NCI-H2081 (cell line): ENCODE results near the gene NPB.

ENCODE experiments used
- DNase-seq, 2 experiments: peaks; one replicate each; lab custom pipeline; 2025; lab: John Stamatoyannopoulos, UW

NPB gene

DNA sequence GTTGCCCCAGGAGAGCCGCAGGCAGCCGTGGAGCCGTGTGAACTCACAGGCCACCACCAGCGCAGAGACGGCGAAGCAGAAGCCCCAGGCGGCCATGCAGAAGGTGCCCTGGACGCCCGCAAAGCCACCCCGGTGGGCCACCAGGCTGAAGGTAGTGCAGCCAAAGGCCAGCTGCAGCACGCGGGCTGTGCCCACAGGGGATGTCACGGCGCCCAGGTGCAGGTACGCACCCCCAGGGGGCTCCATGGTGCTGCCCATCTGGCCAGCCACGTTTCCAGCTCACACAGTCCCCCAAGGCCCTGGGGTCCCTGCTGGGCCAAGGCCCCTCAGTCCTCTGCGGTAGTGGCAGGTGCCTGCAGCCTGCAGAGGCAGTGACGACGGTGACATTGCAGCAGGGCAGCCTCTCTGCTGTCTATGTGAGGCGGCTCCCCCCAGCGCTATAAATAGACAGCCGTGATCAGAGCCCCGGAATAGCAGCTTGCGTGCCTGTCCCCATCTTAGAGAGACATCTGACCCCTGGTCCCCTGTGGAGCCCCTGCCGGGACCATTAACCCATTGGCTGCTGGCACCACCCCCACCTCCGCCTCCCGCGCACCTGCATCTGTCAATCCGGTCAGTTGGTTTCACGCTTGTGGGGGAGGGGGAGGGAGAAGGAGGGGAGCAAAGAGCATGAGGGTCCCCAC is 39.6 kb downstream of the NPB start:
- no peak for DNase-seq

DNA sequence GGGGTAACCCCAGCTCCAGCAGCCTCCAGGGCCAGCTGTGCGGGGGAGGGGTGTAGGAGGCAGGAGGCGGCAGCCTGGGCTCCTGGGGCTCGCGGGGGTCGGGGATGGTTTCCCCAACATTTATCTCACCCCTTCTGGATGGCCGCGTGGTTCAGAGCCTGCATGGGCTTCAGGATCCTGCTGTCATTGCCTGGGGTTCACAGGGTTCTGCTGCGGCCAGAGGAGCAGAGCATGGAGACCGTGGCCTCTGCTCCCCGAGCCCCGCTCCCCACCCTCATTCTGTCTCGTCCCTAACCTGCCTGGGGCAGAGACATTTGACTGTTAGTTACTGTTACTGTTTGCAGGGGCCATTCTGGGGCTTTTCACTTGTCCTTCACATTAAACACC is 40.1 kb downstream of the NPB start:
- no peak for DNase-seq

DNA sequence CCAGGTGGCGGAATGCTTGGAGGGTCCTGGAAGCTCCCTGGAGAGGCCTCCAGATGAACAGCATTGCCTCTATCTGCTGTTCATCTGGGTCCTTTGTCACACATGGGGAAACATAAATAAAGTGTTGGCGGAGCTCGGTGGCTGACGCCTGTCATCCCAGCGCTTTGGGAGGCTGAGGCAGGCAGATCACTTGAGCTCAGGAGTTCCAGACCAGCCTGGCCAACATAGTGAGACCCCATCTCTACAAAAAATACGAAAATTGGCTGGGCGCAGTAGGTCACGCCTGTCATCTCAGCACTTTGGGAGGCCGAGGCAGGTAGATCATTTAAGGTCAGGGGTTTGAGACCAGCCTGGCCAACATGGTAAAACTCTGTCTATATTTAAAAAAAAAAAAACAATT is 42.8 kb downstream of the NPB start:
- no peak for DNase-seq

DNA sequence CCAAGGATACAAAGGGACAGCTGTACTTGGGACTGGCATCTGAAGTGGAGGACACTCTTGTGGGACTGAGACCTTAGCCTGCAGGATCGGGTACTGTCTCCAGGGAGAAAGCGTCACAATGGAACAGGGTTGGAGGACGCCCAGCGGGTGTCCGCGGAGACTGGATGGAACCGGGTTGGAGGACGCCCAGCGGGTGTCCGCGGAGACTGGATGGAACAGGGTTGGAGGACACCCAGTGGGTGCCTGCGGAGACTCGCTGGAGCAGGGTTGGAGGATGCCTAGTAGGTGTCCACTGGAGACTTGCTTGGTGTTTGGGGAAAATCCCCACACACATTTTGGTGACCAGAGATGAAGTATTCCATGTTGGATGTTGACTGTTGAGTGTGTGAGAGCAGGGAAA is 45.2 kb downstream of the NPB start, which contains the start of gene MYADML2:
Gene MYADML2, minus strand, starts transcription at position 45 of the 400 bp plus-strand sequence. CDS start 5,492 bp downstream, outside the sequence.
- no peak for DNase-seq

DNA sequence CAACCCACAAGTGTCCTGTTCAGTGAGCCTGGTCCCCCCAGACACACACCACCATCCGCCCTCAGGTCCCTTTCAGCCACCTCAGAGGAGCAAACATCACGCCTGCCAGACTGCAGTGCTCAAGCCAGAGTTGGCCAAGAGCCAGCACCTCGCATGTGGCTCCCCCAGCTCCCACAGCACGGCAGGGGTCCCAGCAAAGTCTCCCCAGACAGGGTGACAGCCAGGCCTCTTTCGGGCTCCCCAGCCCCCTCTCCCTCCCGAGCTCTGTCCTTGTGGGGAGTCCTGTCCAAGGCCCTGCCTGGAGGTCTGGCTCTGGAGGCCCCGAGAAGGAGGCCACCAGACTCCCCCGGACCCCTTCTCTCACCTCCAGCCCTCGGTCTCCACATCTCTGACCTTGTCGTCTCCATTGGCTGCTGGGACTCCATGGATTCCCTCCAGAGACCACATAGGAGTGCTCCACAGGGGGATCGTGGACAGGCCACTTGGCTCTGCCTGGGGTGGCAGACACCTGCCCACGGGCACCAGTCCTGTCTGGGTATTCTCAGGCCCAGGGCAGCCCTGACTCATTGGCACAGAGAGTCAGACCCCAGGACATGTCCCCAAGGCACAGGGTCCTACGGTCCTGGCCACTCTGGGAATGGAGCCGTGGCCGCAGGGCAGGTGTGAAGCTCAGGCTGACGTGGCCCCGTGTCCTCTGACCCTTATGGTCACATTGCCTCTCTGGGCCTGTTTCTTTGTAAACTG is 46.8 kb downstream of the NPB start:
- DNase-seq = no peak

DNA sequence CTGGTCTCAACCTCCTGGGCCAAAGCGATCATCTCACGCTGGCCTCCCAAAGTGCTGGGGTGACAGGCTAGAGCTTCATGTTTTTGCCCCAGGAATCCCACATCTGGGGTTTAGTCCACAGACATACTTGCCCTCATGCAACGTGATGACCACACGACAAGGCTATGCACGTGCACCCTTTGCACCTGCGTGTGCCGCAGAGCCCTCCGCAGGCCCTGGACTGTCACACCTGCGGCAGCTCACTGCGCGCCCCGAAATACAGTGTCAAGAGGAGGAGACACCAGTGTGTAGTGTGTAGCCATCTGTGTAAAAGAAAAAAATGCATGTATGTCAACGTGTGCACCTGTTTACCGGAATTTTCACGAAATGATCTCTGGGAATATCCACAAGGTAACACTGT is 48.5 kb downstream of the NPB start:
- no peak for DNase-seq

DNA sequence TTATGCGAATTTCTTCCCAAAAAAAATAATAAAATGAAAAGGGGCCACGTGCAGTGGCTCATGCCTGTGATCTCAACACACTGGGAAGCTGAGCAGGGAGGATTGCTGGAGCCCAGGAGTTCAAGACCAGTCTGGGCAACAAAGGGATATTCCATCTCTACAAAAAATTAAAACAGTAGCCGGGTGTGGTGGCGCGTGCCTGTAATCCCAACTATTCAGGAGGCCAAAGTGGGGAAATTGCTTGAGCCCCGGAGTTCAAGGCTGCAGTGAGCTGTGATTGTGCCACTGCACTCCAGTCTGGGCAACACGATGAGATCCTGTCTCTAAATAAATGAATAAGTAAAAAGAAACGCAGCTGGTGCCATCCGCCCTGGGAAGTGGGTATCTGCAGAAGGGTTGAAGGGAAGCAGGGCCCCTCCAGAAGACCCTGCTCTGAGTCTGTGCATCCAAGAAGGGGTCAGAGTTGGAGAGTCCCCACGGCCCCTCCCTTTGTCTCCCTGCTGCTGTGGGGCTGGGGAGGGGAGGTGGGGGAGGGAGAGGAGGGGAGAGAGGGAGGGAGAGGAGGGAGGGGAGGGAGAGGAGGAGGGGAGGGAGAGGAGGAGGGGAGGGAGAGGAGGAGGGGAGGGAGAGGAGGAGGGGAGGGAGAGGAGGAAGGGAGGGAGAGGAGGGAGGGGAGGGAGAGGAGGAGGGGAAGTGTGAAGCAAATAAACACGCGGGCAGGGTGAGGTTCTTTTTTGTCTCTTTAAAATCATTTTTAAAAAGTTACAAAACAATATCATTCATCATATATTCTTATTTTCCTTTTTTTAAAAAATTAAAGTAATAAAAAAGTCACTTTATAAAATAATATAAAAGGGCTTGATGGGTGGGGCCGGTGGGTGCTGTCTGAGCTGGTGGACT is 50.0 kb downstream of the NPB start:
- no peak for DNase-seq
